ENCODE measurements around the gene PDE4D. TPM values are rescaled to one million over a fixed set of nuclear protein-coding genes. Genes with fewer than 3 reads are reported as not detected.

Gene PDE4D
- total RNA-seq, 1 experiment from 2014 or later: 3.6 TPM

GRCh38 chr5:59525311-59525710 is 368.2 kb downstream of the PDE4D start:
- H4K20me1 ChIP-seq (ENCODE audit: low read length): no peaks in the 10 kb centered on the region
- no peak for ATAC-seq
- no peak overlapping the region for H3K4me3 ChIP-seq (ENCODE audit: low read length)
- H3K4me1 ChIP-seq (ENCODE audit: insufficient read depth, low read length): peaks cover 24% of the 10 kb centered on the region; the same call in 1 of the 2 replicates
- DNase-seq: no peak
- POLR2A ChIA-PET (ENCODE audit: unreplicated experiment): no interaction called here
- no peaks in the 10 kb centered on the region for H3K36me3 ChIP-seq (ENCODE audit: low read depth, low read length)
- no peaks in the 10 kb centered on the region for H3K9me2 ChIP-seq (replicated peaks; ENCODE audit: low read length)
- TF ChIP-seq EZH2 (IDR thresholded peaks at IDR 0.05; ENCODE audit: low read length, unreplicated experiment) (no peak), CTCF (conservative IDR thresholded peaks at IDR 0.05; ENCODE audit: low read depth, low read length) (no peak), EZH2phosphoT487 (IDR thresholded peaks at IDR 0.05; ENCODE audit: borderline replicate concordance, low read length) (no peak)
- no peaks in the 10 kb centered on the region for H3K9me3 ChIP-seq (ENCODE audit: low read length)
- no peak overlapping the region for H3K4me2 ChIP-seq (ENCODE audit: low read length)
- H3F3A ChIP-seq (ENCODE audit: low read length, unreplicated experiment): no peaks in the 10 kb centered on the region
- H3K79me2 ChIP-seq (ENCODE audit: low read length): no peaks in the 10 kb centered on the region
- no peak overlapping the region for H2AFZ ChIP-seq (ENCODE audit: low read length)
- no peaks in the 10 kb centered on the region for H3K27me3 ChIP-seq (ENCODE audit: low read length)
- no peak overlapping the region for H3K9ac ChIP-seq (ENCODE audit: low read length)
- CTCF ChIA-PET: interaction anchor here (1.0 to 1.1 kb wide), 3 partner anchors 19 to 136 kb away, joined by 3 to 9 read pairs (median 4); no protein-coding TSS in a partner anchor
- BruUV-seq (replicated peaks): no TSS peak
- intact Hi-C loops (cut with micrococcal nuclease): no loop called here
- no peak overlapping the region for H3K27ac ChIP-seq (ENCODE audit: low read length)

DNA sequence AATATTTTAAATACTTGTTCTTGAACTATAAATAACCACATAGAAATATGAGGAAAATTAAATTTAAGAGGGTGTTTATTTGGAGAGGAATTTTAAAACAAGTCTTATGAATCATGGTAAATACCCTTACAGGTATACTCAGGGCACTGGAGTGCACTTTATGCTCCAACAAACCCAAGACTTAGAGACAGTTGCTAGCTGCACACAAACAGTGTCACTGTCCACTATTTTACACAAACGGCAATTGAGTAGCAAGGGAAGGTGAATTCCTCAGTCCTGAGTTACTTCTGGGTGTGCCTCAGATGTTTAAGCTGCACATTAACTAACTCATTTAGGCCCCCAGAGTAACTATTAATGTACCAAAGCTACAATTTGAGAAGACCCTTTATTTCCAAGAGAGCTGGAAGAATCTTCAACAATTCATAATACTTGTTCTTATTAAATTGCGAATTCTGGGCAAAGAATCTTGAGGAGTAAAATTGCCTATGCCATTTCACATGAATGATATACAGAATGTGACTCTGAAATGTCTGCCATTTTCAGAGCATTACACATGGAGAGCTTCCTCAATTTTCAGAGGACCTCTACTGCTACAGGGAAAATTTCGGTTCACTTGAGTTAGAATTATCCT is 371.2 kb downstream of the PDE4D start:
- CTCF ChIA-PET: interaction anchor here (0.6 kb wide), 1 partner anchor 12 kb away, joined by 3 read pairs; no protein-coding TSS in a partner anchor
- no peak overlapping the region for H3K9ac ChIP-seq (ENCODE audit: low read length)
- no peaks in the 10 kb centered on the region for H3K79me2 ChIP-seq (ENCODE audit: low read length)
- no peak overlapping the region for H2AFZ ChIP-seq (ENCODE audit: low read length)
- no peaks in the 10 kb centered on the region for H3F3A ChIP-seq (ENCODE audit: low read length, unreplicated experiment)
- peak overlapping the region; percentile 58 for H3K27ac ChIP-seq (ENCODE audit: low read length)
- DNase-seq (peak; percentile 60), ATAC-seq (peak; percentile 65)
- TF ChIP-seq EZH2phosphoT487 (IDR thresholded peaks at IDR 0.05; ENCODE audit: borderline replicate concordance, low read length): no peak
- no peak for TF ChIP-seq CTCF (conservative IDR thresholded peaks at IDR 0.05; ENCODE audit: low read depth, low read length)
- no peak for TF ChIP-seq EZH2 (IDR thresholded peaks at IDR 0.05; ENCODE audit: low read length, unreplicated experiment)
- POLR2A ChIA-PET (ENCODE audit: unreplicated experiment): interaction anchor here (0.5 kb wide), 1 partner anchor 119 kb away, joined by 3 read pairs; no protein-coding TSS in a partner anchor
- no peaks in the 10 kb centered on the region for H3K36me3 ChIP-seq (ENCODE audit: low read depth, low read length)
- peak overlapping the region; percentile 30 for H3K4me2 ChIP-seq (ENCODE audit: low read length)
- intact Hi-C loops (cut with micrococcal nuclease): no loop called here
- no peaks in the 10 kb centered on the region for H4K20me1 ChIP-seq (ENCODE audit: low read length)
- H3K4me3 ChIP-seq (ENCODE audit: low read length): no peak overlapping the region
- no peaks in the 10 kb centered on the region for H3K9me3 ChIP-seq (ENCODE audit: low read length)
- H3K9me2 ChIP-seq (replicated peaks; ENCODE audit: low read length): no peaks in the 10 kb centered on the region
- BruUV-seq (replicated peaks): no TSS peak
- no peaks in the 10 kb centered on the region for H3K27me3 ChIP-seq (ENCODE audit: low read length)
- H3K4me1 ChIP-seq (ENCODE audit: insufficient read depth, low read length): peaks cover 43% of the 10 kb centered on the region

DNA sequence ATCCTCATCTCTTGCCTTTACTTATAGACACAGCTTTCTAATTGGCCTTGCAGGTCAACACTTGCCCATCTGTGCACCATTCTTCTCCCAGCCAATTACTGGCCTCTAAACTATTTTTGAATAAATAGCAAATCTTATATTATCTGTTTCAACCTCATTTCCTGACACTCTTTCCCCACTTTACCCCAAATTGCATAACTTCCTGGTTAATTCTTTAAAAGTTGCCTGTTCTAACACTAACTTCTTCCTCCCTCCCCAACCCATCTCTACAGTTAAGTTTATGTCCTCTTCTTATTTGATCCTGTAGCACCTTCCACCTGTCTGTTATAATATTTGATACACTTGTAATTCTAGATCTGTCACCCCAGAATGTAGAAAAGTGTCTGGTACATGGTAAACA is 372.1 kb downstream of the PDE4D start:
- no peak overlapping the region for H3K9ac ChIP-seq (ENCODE audit: low read length)
- ChIA-PET POLR2A (ENCODE audit: unreplicated experiment) (no interaction called here), CTCF (interaction anchor here (0.6 kb wide), 1 partner anchor 13 kb away, joined by 3 read pairs; no protein-coding TSS in a partner anchor)
- H3K27ac ChIP-seq (ENCODE audit: low read length): peak overlapping the region; percentile 58
- 0 out of 2 replicates have a peak overlapping the region, but pooled peaks have one; percentile 11 for H3K4me2 ChIP-seq (ENCODE audit: low read length)
- H3F3A ChIP-seq (ENCODE audit: low read length, unreplicated experiment): no peaks in the 10 kb centered on the region
- no peaks in the 10 kb centered on the region for H4K20me1 ChIP-seq (ENCODE audit: low read length)
- no peaks in the 10 kb centered on the region for H3K79me2 ChIP-seq (ENCODE audit: low read length)
- no peaks in the 10 kb centered on the region for H3K36me3 ChIP-seq (ENCODE audit: low read depth, low read length)
- no TSS peak for BruUV-seq (replicated peaks)
- no peaks in the 10 kb centered on the region for H3K9me2 ChIP-seq (replicated peaks; ENCODE audit: low read length)
- intact Hi-C loops (cut with micrococcal nuclease): no loop called here
- no peak overlapping the region for H2AFZ ChIP-seq (ENCODE audit: low read length)
- no peaks in the 10 kb centered on the region for H3K9me3 ChIP-seq (ENCODE audit: low read length)
- no peak for TF ChIP-seq EZH2 (IDR thresholded peaks at IDR 0.05; ENCODE audit: low read length, unreplicated experiment)
- TF ChIP-seq CTCF (conservative IDR thresholded peaks at IDR 0.05; ENCODE audit: low read depth, low read length): no peak
- no peak for TF ChIP-seq EZH2phosphoT487 (IDR thresholded peaks at IDR 0.05; ENCODE audit: borderline replicate concordance, low read length)
- no peak overlapping the region for H3K4me3 ChIP-seq (ENCODE audit: low read length)
- DNase-seq (no peak), ATAC-seq (no peak)
- peaks cover 46% of the 10 kb centered on the region for H3K4me1 ChIP-seq (ENCODE audit: insufficient read depth, low read length)
- H3K27me3 ChIP-seq (ENCODE audit: low read length): no peaks in the 10 kb centered on the region
